HG02610 (cell line): ENCODE measurements around the gene PTPRN2.
A peak's percentile ranks its signal among the peaks of the same experiment; 100 is the strongest.

Source experiments
- ATAC-seq: cut with Tn5 transposase; IDR thresholded peaks from one replicate; pipeline ENCODE4 v1.9.1; 2021; ENCODE audit warnings: mild to moderate bottlenecking, moderate library complexity; ENCODE audit not compliant: unreplicated experiment

The PTPRN2 gene

GRCh38 chr7:157521061-157521731 is 1066.4 kb downstream of the PTPRN2 start:
- ATAC-seq = no peak

- peak; percentile 74 for ATAC-seq
These were observed 1067.4 kb downstream of the PTPRN2 start for GRCh38 chr7:157520249-157520648.

GRCh38 chr7:157519798-157520244 is 1067.8 kb downstream of the PTPRN2 start:
- no peak for ATAC-seq

GRCh38 chr7:157519246-157519645 is 1068.4 kb downstream of the PTPRN2 start:
- ATAC-seq = no peak

GRCh38 chr7:157518514-157519175 is 1069.0 kb downstream of the PTPRN2 start:
- ATAC-seq = no peak

GRCh38 chr7:157517782-157518513 is 1069.7 kb downstream of the PTPRN2 start:
- no peak for ATAC-seq

GRCh38 chr7:157516911-157517781 is 1070.5 kb downstream of the PTPRN2 start:
- no peak for ATAC-seq

GRCh38 chr7:157516311-157516710 is 1071.3 kb downstream of the PTPRN2 start:
- no peak for ATAC-seq

GRCh38 chr7:157515342-157516041 is 1072.1 kb downstream of the PTPRN2 start:
- ATAC-seq = no peak

- no peak for ATAC-seq
These were observed 1072.9 kb downstream of the PTPRN2 start for GRCh38 chr7:157514746-157515145.

- ATAC-seq = no peak
These were observed 1073.3 kb downstream of the PTPRN2 start for GRCh38 chr7:157514306-157514705.

GRCh38 chr7:157513682-157514081 is 1073.9 kb downstream of the PTPRN2 start:
- no peak for ATAC-seq

- ATAC-seq = no peak
These were observed 1074.4 kb downstream of the PTPRN2 start for GRCh38 chr7:157513162-157513621.

GRCh38 chr7:157509226-157509625 is 1078.4 kb downstream of the PTPRN2 start:
- ATAC-seq = no peak

- no peak for ATAC-seq
These were observed 1079.1 kb downstream of the PTPRN2 start for GRCh38 chr7:157508477-157508881.

- ATAC-seq = no peak
These were observed 1079.6 kb downstream of the PTPRN2 start for GRCh38 chr7:157507987-157508386.

GRCh38 chr7:157506268-157506667 is 1081.4 kb downstream of the PTPRN2 start:
- ATAC-seq = no peak

GRCh38 chr7:157505646-157506045 is 1082.0 kb downstream of the PTPRN2 start:
- no peak for ATAC-seq

- no peak for ATAC-seq
These were observed 1084.4 kb downstream of the PTPRN2 start for GRCh38 chr7:157503229-157503628.

- ATAC-seq = no peak
These were observed 1084.9 kb downstream of the PTPRN2 start for GRCh38 chr7:157502701-157503111.
